Activated CD4-positive, alpha-beta T cell treated with anti-CD3 and anti-CD28 coated beads for 36 hours (primary cell): Measurements from ENCODE around the gene THAP2. TPM values are rescaled to one million over a fixed set of nuclear protein-coding genes. Genes with fewer than 3 reads are reported as not detected.

Experiments used
- ATAC-seq: fragments of 200-7000 bp; cut with Tn5 transposase; one replicate; pipeline ENCODE4 v1.10.0; 2021; ENCODE audit warnings: mild to moderate bottlenecking, moderate library complexity
- CTCF ChIA-PET: fragments of 350-600 bp; sonication (Branson Sonifier 250); formaldehyde crosslinking; loops from one replicate; lab custom pipeline; 2021; ENCODE audit warnings: antibody characterized with exemption; lab: Charles Lee
- POLR2A ChIA-PET: fragments of 350-600 bp; sonication (Branson Sonifier 250); formaldehyde crosslinking; loops from one replicate; lab custom pipeline; 2021; ENCODE audit warnings: antibody characterized with exemption, inconsistent platforms; lab: Charles Lee
- DNase-seq: peaks from one replicate; pipeline ENCODE4 v3.0.0-alpha.2; 2020
- H3K27ac Mint-ChIP-seq: one replicate; pipeline ENCODE4 v1.8.0; 2021; ENCODE audit warnings: mixed read lengths
- H3K27me3 Mint-ChIP-seq: one replicate; pipeline ENCODE4 v1.8.0; 2021; ENCODE audit warnings: mixed read lengths
- H3K36me3 Mint-ChIP-seq: one replicate; pipeline ENCODE4 v1.8.0; 2021; ENCODE audit warnings: low read depth, mixed read lengths
- H3K4me1 Mint-ChIP-seq: one replicate; pipeline ENCODE4 v1.8.0; 2021; ENCODE audit warnings: mixed read lengths
- H3K4me3 Mint-ChIP-seq: one replicate; pipeline ENCODE4 v1.8.0; 2021; ENCODE audit warnings: mild to moderate bottlenecking, moderate library complexity, mixed read lengths
- H3K9me3 Mint-ChIP-seq: one replicate; pipeline ENCODE4 v1.8.0; 2021; ENCODE audit warnings: low read depth, mixed read lengths
- intact Hi-C, 2 experiments: fragments of 100-400 bp; cut with DNase I in 1 of 2; cut with micrococcal nuclease in 1 of 2; formaldehyde crosslinking; loops; one replicate each; pipeline versions ENCODE4 v1.14.2 to v1.15.1; 2022 to 2024; cut with DNase I, micrococcal nuclease
- total RNA-seq, 2 experiments: library from RNA; stranded (reverse); gene quantifications; one replicate each; pipeline ENCODE4 v1.2.3, GENCODE V29; 2021

The THAP2 gene
- total RNA-seq, 2 experiments from 2014 or later: 8.7 to 11.8 TPM

GRCh38 chr12:71726548-71726947 is 62.4 kb downstream of the THAP2 start:
- Mint-ChIP-seq H3K4me3 (no peak overlapping the region), H3K27me3 (no peaks in the 10 kb centered on the region), H3K27ac (no peak overlapping the region), H3K4me1 (no peaks in the 10 kb centered on the region), H3K36me3 (no peaks in the 10 kb centered on the region), H3K9me3 (no peaks in the 10 kb centered on the region)
- CTCF ChIA-PET: no interaction called here
- ATAC-seq: no peak
- POLR2A ChIA-PET: interaction anchor here (0.6 kb wide), 1 partner anchor 1977 kb away, joined by 6 read pairs; no protein-coding TSS in a partner anchor
- intact Hi-C loops: no loop called here
- DNase-seq: no peak

- CTCF ChIA-PET: no interaction called here
- no peak overlapping the region for H3K4me3 Mint-ChIP-seq
- intact Hi-C loops: no loop called here
- POLR2A ChIA-PET: no interaction called here
- H3K4me1 Mint-ChIP-seq: no peaks in the 10 kb centered on the region
- H3K27ac Mint-ChIP-seq: no peak overlapping the region
- no peaks in the 10 kb centered on the region for H3K27me3 Mint-ChIP-seq
- ATAC-seq (no peak), DNase-seq (peak; percentile 14)
- no peaks in the 10 kb centered on the region for H3K9me3 Mint-ChIP-seq
- no peaks in the 10 kb centered on the region for H3K36me3 Mint-ChIP-seq
Measured at GRCh38 chr12:71727958-71728357, 63.9 kb downstream of the THAP2 start.

Other genes with a start within 250 kb of the THAP2 start
- not detected for gene LGR5, start 224.5 kb upstream of the THAP2 start, total RNA-seq
- gene ZFC3H1, start 453 bp upstream of the THAP2 start, total RNA-seq: 10 to 100 TPM; 57.1 to 71.5 TPM
- 10 to 100 TPM in 1 of 2 experiments, 1 to 10 TPM in 1; 6.1 to 12.9 TPM for gene TMEM19, start 21.8 kb downstream of the THAP2 start, total RNA-seq
- 10 to 100 TPM; 88.9 to 98.9 TPM for gene RAB21, start 90.6 kb downstream of the THAP2 start, total RNA-seq
- gene TBC1D15, start 175.5 kb downstream of the THAP2 start, total RNA-seq: 10 to 100 TPM; 50.3 to 59.1 TPM